Vagina (tissue), 2 donors: ENCODE data around the gene RALA.

Source experiments
- POLR2A ChIP-seq, 2 donors: fragments of 450-650 bp; IDR thresholded peaks; one replicate each; pipeline ENCODE4 v1.6.1; 2017; ENCODE audit warnings: antibody characterized with exemption in 2 of 2, mild to moderate bottlenecking in 2 of 2, moderate library complexity in 2 of 2
- POLR2AphosphoS5 ChIP-seq, 2 donors: sonication (generic); formaldehyde crosslinking; IDR thresholded peaks; one replicate each; pipeline ENCODE4 v1.9.0; 2017; ENCODE audit warnings: antibody characterized with exemption in 2 of 2, mild to moderate bottlenecking in 2 of 2, low read depth in 1 of 2; ENCODE audit not compliant: insufficient read depth in 1 of 2
- TF ChIP-seq, protein P1 (sequence below), 3 experiments: fragments of 450-650 bp in 2 of 3; fragments of 200-600 bp in 1 of 3; sonication (generic) in 1 of 3; IDR thresholded peaks; one replicate each; pipeline ENCODE4 v1.5.1; 2017 to 2019; ENCODE audit warnings: antibody characterized with exemption in 3 of 3, mild to moderate bottlenecking in 2 of 3, moderate library complexity in 2 of 3

DNA sequence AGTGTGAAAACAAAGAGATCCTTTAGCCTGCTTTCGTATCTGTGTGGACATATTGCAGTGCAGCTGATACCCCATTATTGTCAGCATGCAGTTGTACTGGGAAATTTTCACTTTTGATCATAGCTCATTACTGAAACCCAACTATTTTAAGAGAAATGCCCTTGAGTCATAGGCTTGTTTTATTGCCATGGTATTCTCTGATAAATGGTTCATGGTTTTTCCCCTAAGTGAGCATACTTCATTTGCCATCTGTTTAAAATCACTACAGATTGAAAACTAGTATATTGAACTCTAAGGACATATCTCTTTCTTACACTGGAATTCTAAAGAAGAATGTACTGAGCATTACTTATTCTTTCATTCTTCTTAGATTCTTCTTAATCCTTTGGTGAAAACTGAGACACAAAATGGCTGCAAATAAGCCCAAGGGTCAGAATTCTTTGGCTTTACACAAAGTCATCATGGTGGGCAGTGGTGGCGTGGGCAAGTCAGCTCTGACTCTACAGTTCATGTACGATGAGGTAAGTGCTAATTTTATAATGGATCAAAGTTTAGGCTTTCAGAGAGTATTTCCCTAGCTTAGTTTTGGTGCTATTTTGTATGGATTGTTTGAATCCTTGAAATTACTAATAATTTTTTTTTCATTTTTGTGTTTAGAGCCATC is 63.0 kb downstream of the RALA start:
- TF ChIP-seq POLR2A (IDR thresholded peaks at IDR 0.05) (no peak), POLR2AphosphoS5 (IDR thresholded peaks at IDR 0.05; ENCODE audit: insufficient read depth in 1 of 2, low read depth in 1 of 2) (no peak)
- TF ChIP-seq, protein P1, sequence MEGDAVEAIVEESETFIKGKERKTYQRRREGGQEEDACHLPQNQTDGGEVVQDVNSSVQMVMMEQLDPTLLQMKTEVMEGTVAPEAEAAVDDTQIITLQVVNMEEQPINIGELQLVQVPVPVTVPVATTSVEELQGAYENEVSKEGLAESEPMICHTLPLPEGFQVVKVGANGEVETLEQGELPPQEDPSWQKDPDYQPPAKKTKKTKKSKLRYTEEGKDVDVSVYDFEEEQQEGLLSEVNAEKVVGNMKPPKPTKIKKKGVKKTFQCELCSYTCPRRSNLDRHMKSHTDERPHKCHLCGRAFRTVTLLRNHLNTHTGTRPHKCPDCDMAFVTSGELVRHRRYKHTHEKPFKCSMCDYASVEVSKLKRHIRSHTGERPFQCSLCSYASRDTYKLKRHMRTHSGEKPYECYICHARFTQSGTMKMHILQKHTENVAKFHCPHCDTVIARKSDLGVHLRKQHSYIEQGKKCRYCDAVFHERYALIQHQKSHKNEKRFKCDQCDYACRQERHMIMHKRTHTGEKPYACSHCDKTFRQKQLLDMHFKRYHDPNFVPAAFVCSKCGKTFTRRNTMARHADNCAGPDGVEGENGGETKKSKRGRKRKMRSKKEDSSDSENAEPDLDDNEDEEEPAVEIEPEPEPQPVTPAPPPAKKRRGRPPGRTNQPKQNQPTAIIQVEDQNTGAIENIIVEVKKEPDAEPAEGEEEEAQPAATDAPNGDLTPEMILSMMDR (IDR thresholded peaks at IDR 0.05) = no peak
